ACHN (cell line): ENCODE results near the gene ALDH8A1.

Experiments
- DNase-seq: peaks from one replicate; pipeline ENCODE4 v3.0.0-alpha.2; 2015
- in situ Hi-C: cut with HindIII; loops from 2 replicates; pipeline ENCODE4 v1.10.0; 2017; ENCODE audit warnings: low sequenced_read_pairs, low pct_ligation_motif_present, low pct_unique_long_range_greater_than_20kb

ALDH8A1 gene

DNA sequence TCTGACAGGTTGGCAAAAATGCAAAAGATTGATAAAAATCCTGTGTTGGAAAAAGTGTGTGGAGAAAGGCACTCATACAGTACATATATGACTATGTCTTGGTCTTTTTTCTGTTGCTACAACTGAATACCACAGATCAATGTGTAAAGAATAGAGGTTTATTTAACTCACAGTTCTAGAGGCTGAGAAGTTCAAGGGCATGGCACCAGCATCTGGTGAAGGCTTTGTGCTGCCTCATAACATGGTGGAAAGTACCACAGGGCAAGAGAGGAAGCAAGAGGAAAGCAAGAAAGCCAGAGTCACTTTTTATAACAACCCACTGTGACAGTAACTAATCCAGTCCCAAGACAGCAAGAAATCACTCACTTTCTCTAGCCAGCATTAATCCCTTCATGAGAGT, 57.5 kb downstream of the ALDH8A1 start:
- in situ Hi-C loops, result no loop called here
- no peak for DNase-seq

DNA sequence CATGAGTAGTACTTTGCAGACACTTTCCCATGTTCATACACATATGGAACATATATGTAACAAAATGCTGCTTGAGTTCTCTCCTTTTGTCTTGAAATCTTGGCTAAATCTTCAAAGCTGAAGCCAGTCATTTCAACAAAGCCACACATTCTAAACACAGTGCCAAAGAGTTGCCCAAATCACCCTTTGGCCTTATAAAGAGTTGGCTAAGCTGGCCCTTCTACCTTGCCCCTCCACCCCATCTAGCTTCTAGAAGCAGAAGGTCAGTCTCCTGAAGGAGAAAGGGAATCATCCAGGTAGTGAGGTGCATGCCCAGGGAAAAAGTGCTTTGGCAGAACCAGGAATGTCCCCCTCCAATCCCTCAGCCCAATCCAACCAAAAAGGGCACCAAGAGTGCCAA, 58.3 kb downstream of the ALDH8A1 start:
- DNase-seq, result no peak
- in situ Hi-C loops, result no loop called here

DNA sequence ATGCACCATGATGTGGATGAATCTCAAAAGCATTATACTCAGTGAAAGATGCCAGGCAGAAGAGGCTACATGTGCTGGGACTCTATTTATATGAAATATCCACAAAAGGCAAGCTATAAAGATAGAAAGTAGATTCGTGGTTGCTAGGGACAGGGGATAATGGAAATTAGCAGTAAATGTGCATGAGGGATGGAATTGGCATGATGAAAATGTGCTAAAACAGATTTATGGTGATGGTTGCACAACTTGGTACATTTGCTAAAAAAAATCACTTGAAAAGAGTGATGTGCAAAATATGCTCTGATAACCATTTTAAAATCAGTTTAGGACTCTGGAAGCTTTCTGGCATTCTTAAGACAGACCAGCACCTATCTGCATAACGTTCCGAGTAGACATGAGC, 61.6 kb downstream of the ALDH8A1 start:
- in situ Hi-C loops, result no loop called here
- DNase-seq, result no peak

DNA sequence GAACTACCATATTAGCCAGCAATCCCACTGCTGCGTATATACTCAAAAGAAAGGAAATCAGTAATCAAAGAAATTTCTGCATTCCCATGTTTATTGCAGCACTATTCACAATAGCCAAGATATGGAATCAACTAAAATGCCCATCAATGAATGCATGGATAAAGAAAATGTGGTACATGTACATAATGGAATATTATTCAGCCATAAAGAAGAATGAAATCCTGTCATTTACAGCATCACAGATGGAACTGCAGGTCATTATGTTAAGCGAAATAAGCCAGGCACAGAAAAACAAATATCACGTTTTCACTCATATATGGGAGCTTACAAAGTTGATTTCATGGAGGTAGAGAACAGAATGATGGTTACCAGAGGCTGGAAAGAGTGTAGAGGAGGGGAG, 65.1 kb downstream of the ALDH8A1 start:
- no peak for DNase-seq
- in situ Hi-C loops, result no loop called here

DNA sequence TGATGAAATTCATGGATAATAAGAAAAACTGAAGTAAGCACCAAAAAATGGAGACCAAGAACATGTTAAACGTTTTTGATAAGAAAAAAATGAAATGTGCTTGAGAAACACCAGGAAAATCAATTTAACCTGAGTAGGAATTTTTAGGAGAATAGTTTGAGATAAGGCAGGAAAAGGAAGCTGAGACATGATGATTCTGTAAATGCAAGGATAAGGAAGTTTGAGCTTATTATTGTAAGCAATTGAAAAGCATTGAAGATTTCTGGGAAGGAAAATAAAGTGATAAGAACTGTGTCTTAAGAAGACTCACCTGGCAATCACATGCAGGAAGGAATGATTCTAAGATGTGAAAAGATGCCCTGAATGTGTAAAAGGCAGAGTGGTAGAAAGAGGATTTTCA, 66.6 kb downstream of the ALDH8A1 start:
- no peak for DNase-seq
- in situ Hi-C loops, result no loop called here

DNA sequence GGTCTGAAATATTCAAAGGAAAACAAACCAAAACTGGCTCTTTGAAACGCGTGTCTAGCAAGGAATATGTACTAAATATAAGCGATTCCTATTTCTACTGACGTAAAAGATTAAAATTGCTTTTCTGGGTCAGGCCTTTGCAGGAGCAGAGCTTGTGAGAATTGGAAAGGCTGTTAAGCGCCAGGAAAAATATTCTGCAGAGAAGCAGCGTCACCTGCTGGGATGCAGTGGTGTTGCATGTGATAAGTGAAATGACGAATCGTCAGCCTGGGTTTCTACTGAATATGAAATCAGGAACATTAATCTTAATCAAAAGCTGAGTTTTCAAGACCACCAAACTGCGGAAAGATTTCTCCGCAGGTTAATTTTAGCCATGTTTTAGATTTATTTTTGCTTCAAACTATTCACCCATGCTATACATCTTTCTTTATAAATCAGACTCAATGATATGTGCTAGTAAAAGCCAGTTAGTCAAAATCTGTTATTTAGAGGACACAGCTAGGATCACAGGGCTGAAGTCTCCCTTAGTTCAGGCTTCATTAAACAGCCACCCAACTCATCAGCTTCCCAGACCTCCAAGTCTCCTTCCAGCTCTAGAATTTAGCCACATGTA, 67.4 kb downstream of the ALDH8A1 start:
- no peak for DNase-seq
- in situ Hi-C loops, result no loop called here

DNA sequence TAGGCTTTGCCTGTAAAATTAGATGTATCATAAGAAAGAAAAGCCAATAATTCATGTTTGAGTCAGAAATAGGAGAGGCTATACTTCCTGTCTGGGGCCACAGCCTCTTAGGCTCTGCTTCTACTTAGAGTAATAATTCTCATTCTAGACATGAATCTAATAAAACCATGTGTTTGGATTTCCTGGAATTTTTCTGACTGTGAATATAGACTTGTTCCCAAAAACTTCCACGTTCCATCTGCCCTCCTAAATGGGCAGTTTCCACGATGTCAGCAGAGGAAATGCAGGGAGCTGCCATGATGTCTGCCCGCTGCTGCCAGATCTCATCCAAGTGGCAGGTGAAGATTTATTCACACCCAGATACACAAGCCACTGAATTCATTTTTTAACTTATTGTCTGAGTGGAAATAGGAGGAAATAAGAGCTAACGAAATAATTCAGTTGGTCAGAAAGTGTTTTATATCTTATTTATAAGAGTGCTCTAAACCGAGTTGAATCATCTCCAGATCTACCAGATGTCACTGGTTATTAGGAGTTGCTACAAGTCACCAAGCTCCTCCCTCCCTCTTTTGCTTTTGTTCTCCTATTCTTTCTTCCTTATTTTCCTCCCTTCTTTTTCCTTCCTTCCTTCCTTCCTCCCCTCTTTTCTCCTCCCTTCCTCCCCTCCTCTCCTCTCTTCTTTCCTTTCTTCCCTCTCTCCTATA, 69.3 kb downstream of the ALDH8A1 start:
- in situ Hi-C loops, result no loop called here
- DNase-seq, result no peak

DNA sequence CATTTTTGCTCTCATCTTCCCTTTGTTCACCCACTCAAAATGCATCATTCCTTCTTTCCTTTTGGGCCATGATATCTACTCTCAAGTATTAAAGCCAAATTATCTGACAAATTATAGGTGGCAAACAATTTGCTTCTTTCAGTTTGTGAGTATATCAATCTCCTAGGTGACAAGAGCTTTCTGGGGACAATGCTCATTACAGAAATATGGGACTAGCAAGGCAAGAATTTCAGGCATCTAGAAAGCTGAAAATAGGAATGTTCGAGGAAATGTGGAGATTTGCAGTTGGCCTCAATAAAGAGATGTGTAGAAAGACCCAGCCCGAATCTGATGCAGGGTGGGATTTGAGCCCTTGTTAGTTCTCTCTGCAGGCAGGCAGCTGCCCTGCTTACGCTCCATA, 71.8 kb downstream of the ALDH8A1 start:
- in situ Hi-C loops, result no loop called here
- no peak for DNase-seq

DNA sequence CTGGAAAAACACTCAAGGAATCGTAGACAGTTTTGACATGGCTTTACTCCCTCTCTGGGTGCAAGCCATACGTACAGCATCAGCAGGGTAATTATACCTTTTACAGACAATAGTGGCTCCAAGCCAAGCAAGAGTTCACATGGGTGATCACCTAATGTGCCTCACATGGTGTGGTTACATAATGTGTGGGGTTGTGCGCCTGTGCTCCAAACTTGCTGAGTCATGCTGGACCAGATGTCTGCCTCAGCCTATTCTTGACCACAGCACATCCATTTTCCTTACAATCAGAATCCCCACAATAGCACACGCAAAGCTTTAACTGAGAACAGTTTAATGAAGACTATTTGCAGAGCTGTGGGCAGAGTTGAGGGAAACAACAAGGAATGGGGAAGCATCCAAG, 74.5 kb downstream of the ALDH8A1 start:
- in situ Hi-C loops, result no loop called here
- DNase-seq, result no peak

DNA sequence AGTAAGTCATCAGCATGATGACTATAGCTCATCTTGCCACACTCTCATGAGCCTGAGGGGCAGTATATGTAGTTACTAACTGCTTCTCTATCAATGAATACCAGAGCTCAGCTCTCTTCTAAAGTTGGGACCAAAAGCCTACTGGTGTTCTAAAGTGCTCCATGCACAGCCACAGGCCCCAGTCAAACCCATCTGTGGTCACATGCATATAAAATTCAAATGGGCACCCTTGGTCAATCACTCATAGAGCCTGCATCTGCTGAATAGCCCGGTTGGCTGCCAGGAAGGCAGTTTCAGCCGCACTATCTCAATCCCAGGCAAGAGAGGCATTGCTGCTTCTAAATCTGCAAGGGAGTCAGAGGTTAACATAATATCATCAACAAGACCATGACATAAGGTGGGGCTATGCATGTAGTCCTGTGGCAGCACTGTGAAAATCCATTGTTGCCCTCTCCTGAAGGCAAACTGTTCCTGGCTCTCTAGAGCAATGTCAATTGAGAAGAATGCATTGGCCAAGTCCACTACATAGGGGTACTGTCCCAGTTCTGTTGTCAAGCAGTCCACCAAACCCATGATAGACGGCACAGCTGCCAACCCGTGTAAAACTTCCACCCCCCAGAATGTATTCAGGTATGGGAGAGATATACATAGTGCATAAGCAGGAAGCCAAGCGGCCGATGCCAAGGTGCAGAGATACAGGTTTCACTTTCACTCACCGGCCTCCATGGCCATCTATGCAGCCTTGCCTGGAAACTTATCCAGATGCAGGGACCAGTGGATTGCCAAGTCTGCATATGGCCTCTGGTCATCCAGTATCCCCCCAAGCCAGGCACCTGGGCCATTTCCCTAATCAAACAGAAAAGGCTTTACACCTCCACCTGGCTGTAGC, 76.2 kb downstream of the ALDH8A1 start:
- no peak for DNase-seq
- in situ Hi-C loops, result no loop called here

DNA sequence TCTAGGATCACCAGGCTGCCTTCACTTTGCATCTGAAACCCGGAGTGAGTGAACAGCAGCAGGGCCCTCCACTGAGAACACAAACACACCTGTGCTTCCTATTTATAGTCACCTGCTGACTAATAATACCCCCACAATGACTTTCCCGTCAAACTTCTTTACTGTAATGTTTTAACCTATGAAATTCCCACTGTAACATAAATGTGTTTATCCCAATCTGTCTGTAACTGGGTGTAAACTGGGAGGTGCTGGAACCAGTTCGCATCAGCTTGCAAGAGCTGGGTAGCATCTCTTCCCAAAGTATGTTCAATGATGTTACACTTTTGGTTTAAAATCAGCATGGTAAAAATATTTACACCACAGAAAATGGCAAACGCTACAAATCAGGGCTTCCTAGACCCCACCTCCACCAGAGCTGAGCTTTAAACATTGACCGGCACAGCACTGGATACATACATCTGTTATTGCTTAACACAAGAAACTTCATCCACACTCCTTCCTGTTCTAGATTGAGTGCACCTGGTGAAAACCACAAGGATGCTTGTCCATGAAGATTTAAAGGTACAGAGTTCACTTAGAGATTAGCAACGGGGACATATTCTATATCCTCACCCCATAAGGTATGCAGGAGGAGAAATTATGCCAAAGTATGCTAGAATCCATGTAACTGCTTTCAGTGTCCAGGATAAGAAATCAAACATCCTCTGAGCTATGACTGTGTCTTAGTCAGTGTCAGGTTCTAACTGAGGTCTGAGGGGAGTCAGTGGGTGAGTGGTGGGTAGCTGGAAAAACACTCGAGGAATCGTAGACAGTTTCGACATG, 79.0 kb downstream of the ALDH8A1 start:
- DNase-seq, result no peak
- in situ Hi-C loops, result no loop called here

DNA sequence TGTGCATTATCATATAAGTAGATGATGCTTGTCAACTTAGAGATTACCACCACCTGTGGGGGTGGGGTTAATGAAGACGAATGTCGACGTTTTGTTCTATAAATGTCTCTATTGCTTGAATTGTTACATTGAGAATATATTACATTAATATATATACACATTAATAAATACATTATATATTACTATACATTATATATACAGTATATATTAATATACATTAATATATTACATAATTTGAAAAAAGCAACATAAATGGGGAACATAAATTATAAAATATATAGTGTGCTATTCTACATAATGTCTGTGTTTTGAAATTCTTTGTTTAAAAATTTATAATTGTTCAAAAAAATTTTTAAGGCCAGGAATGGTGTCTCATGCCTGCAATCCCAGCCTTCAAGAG, 81.1 kb downstream of the ALDH8A1 start:
- DNase-seq, result no peak
- in situ Hi-C loops, result no loop called here
